Loucy (cell line): ENCODE measurements around the gene SNAP91.

ENCODE experiments used
- H2AFZ ChIP-seq: fragments of 200-600 bp; sonication (generic); 2 replicates; pipeline ENCODE4 v1.6.0; 2016; ENCODE audit warnings: antibody characterized with exemption, mild to moderate bottlenecking, low read length, moderate library complexity
- H3F3A ChIP-seq: fragments of 200-600 bp; 2 replicates; pipeline ENCODE4 v1.6.0; 2016; ENCODE audit warnings: antibody characterized with exemption, low read depth, mild to moderate bottlenecking
- H3K27me3 ChIP-seq: fragments of 200-600 bp; sonication (generic); 2 replicates; pipeline ENCODE4 v1.6.1; 2014; ENCODE audit warnings: low read length, mild to moderate bottlenecking; ENCODE audit not compliant: insufficient read depth, poor library complexity, severe bottlenecking
- H3K36me3 ChIP-seq: fragments of 200-600 bp; sonication (generic); 2 replicates; pipeline ENCODE4 v1.6.1; 2016; ENCODE audit warnings: low read length; ENCODE audit not compliant: insufficient read depth
- H3K4me1 ChIP-seq: fragments of 200-600 bp; sonication (generic); 2 replicates; pipeline ENCODE4 v1.5.1; 2014; ENCODE audit warnings: low read length, mild to moderate bottlenecking; ENCODE audit not compliant: insufficient read depth, poor library complexity, severe bottlenecking
- H3K4me2 ChIP-seq: fragments of 200-600 bp; sonication (generic); 2 replicates; pipeline ENCODE4 v1.6.0; 2014; ENCODE audit warnings: antibody characterized with exemption, low read length, low read depth, mild to moderate bottlenecking; ENCODE audit not compliant: poor library complexity, severe bottlenecking
- H3K4me3 ChIP-seq: fragments of 200-600 bp; sonication (generic); 2 replicates; pipeline ENCODE4 v1.5.1; 2014; ENCODE audit warnings: low read length, mild to moderate bottlenecking, mixed read lengths; ENCODE audit not compliant: poor library complexity, severe bottlenecking
- H3K79me2 ChIP-seq: fragments of 200-600 bp; sonication (generic); 2 replicates; pipeline ENCODE4 v1.6.1; 2014; ENCODE audit warnings: low read length; ENCODE audit not compliant: insufficient read depth
- H3K9ac ChIP-seq: fragments of 200-600 bp; sonication (generic); 2 replicates; pipeline ENCODE4 v1.6.0; 2014; ENCODE audit warnings: mild to moderate bottlenecking, low read depth, low read length, moderate library complexity; ENCODE audit not compliant: poor library complexity, severe bottlenecking
- H3K9me2 ChIP-seq: fragments of 200-600 bp; sonication (generic); replicated peaks from 2 replicates; pipeline ENCODE4 v1.6.1; 2016; ENCODE audit warnings: low read depth, low read length, mixed read lengths
- H3K9me3 ChIP-seq: fragments of 200-600 bp; sonication (generic); 2 replicates; pipeline ENCODE4 v1.6.1; 2014; ENCODE audit warnings: mild to moderate bottlenecking, antibody characterized with exemption, low read length, low read depth; ENCODE audit not compliant: insufficient read depth
- H4K20me1 ChIP-seq: fragments of 200-600 bp; sonication (generic); 2 replicates; pipeline ENCODE4 v1.6.0; 2014; ENCODE audit warnings: antibody characterized with exemption, low read length, mild to moderate bottlenecking; ENCODE audit not compliant: insufficient read depth, poor library complexity, severe bottlenecking
- EZH2phosphoT487 ChIP-seq: fragments of 200-600 bp; IDR thresholded peaks from 2 replicates; pipeline ENCODE4 v1.6.1; 2018; ENCODE audit warnings: antibody characterized with exemption, mild to moderate bottlenecking, moderate library complexity, borderline replicate concordance
- TF ChIP-seq, protein P1 (sequence below): fragments of 200-600 bp; sonication (generic); conservative IDR thresholded peaks from 2 replicates; pipeline ENCODE4 v1.5.1; 2014; ENCODE audit warnings: mild to moderate bottlenecking, antibody characterized with exemption, low read length

The SNAP91 gene

DNA sequence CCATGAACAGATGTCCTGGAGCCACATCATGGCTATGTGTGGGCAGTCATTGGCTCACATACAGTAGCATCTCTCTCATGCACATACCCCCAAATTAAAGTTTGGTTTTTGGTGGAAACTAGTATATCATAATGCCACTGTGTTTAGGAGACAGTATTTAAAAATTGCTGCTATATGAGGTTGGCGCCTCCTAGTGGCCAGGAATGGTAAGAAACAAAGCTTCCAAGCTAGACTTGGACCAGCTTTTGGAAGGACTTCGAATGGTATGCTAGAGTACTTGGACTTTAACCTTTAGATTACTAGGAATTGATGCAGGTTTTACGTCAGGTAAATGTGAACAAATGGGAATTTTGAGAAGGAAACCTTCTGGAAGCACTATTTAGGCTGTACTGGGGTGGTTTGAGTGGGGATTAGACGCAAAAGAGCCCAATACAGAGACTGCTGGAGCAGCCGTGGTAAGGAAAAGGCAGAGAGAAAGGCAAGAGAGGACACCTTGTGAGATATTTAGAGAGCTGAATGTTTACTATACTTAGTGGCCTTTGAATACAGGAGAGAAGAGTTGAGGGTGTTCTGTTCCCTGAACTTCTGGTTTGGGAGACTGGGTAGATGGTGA lies 172.8 kb downstream of the SNAP91 start:
- Histone ChIP-seq H3F3A (no peaks in the 10 kb centered on the region), H3K9ac (no peak overlapping the region), H3K4me3 (no peak overlapping the region), H3K79me2 (no peaks in the 10 kb centered on the region), H3K27me3 (no peaks in the 10 kb centered on the region), H3K4me2 (no peak overlapping the region), H4K20me1 (no peaks in the 10 kb centered on the region), H3K36me3 (no peaks in the 10 kb centered on the region), H3K9me3 (no peaks in the 10 kb centered on the region), H3K4me1 (no peaks in the 10 kb centered on the region), H3K9me2 (no peaks in the 10 kb centered on the region), H2AFZ (no peak overlapping the region)
- TF ChIP-seq, protein P1, sequence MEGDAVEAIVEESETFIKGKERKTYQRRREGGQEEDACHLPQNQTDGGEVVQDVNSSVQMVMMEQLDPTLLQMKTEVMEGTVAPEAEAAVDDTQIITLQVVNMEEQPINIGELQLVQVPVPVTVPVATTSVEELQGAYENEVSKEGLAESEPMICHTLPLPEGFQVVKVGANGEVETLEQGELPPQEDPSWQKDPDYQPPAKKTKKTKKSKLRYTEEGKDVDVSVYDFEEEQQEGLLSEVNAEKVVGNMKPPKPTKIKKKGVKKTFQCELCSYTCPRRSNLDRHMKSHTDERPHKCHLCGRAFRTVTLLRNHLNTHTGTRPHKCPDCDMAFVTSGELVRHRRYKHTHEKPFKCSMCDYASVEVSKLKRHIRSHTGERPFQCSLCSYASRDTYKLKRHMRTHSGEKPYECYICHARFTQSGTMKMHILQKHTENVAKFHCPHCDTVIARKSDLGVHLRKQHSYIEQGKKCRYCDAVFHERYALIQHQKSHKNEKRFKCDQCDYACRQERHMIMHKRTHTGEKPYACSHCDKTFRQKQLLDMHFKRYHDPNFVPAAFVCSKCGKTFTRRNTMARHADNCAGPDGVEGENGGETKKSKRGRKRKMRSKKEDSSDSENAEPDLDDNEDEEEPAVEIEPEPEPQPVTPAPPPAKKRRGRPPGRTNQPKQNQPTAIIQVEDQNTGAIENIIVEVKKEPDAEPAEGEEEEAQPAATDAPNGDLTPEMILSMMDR: peak; percentile 98
- no peak for TF ChIP-seq EZH2phosphoT487

DNA sequence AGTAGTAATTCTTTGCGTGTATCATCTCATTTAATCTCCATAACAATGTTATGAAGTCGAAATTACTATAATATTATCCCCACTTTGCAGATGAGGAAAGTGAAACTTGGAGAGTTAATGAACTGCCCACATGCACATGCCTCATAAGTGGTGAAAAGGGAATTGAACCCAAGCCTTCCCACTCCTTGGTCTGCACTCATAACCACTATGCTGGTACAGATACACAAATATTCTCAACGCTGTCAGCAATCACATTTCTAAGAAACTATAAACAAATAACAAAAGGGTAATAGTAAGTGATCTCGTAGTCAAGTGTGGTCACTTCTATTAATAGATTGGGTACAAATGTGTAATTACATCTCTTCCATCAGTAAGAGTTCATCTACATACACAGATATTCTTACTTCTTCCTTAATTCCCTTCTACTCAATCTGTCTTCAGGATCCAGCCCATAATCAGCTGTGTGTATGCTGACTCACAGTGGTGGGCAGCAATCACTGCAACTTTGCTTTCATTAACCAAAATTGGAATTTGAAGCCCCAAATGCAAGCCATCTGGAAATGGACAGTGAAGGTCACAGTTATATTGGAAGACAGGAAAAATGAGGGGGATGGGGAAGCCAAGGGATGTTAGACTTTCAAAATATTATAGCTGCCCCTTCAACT lies 190.0 kb downstream of the SNAP91 start:
- H3K9ac ChIP-seq: no peak overlapping the region
- TF ChIP-seq EZH2phosphoT487: no peak
- TF ChIP-seq, protein P1: peak; percentile 57
- no peaks in the 10 kb centered on the region for H3K27me3 ChIP-seq
- H2AFZ ChIP-seq: no peak overlapping the region
- H3K4me2 ChIP-seq: no peak overlapping the region
- H3K9me3 ChIP-seq: no peaks in the 10 kb centered on the region
- H3K4me1 ChIP-seq: no peaks in the 10 kb centered on the region
- H3K4me3 ChIP-seq: no peak overlapping the region
- no peaks in the 10 kb centered on the region for H3K9me2 ChIP-seq
- H3K79me2 ChIP-seq: no peaks in the 10 kb centered on the region
- H3K36me3 ChIP-seq: no peaks in the 10 kb centered on the region
- no peaks in the 10 kb centered on the region for H4K20me1 ChIP-seq
- H3F3A ChIP-seq: no peaks in the 10 kb centered on the region

DNA sequence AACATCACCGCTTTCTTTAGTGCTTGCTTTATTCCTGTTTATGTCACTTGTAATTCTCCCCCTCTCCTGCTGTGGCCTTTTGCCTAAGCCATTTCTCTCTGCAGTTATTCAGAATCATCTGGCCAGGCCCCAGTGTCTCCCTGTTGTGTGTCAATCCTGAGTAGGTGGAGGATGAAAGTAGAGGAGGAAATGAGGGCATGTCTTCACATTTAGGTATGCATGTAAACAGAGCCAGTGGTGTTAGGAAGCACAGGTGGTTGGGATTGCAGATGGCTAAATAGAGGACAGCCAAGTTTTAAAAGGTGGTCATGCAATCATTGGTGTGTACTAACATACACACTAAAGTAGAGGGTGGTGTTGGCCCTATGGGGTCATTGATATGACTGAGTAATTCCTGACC lies 191.4 kb downstream of the SNAP91 start:
- TF ChIP-seq, protein P1: no peak
- TF ChIP-seq EZH2phosphoT487: no peak
- no peak overlapping the region for H3K4me2 ChIP-seq

More for the DNA sequence above, 191.4 kb downstream of the SNAP91 start:
- no peaks in the 10 kb centered on the region for H3F3A ChIP-seq
- no peak overlapping the region for H2AFZ ChIP-seq
- no peaks in the 10 kb centered on the region for H3K79me2 ChIP-seq
- no peaks in the 10 kb centered on the region for H4K20me1 ChIP-seq
- no peaks in the 10 kb centered on the region for H3K9me3 ChIP-seq
- no peak overlapping the region for H3K9ac ChIP-seq
- no peaks in the 10 kb centered on the region for H3K4me1 ChIP-seq
- no peaks in the 10 kb centered on the region for H3K9me2 ChIP-seq
- H3K4me3 ChIP-seq: no peak overlapping the region
- H3K36me3 ChIP-seq: no peaks in the 10 kb centered on the region
- H3K27me3 ChIP-seq: no peaks in the 10 kb centered on the region
